Measurements from ENCODE around the gene POU4F1. TPM values are rescaled to one million over a fixed set of nuclear protein-coding genes. Genes with fewer than 3 reads are reported as not detected.

Gene POU4F1
- total RNA-seq, 1 experiment from 2014 or later, result 0.26 TPM

DNA sequence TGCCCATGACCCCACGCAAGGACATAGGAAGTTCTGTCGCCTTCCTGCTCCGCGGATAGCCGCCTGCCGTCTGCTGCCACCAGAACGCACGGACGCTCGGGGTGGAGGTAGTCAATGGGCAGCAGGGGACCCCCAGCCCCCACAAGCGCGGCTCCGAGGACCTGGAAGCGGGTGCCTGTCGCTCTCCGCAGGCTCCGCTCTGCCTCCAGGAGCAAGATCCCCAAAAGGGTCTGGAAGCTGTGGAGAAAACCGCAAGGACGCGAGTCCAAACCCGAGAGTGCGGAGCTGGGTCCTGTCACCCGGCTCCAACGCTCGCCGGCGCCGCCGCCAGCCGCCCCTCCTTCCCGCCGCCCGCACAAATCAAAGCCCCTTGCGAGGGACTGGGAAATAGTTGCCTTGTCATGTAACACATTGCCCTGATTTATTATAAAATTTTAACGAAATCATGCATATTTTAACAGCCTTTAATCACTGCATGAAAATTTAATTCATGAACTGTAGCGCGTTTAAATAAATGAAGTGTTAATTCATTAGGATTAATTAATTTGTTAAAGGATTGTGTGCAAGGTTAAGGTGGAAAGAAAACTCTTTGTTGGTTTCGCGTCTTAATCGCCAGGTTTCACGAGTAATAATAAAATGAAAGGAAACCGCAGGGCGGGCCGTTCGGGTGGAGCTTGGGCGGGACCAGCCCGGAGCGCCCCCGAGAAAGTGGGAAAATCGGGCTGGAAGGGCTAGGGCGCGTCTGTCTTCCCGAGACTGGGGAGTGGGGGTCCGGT, 5.5 kb upstream of the POU4F1 start:
- H3K4me2 ChIP-seq (ENCODE audit: insufficient read depth, insufficient read length, low read length), result peak overlapping the region; percentile 48
- H3K23me2 ChIP-seq (ENCODE audit: insufficient read length, low read depth, low read length, poor library complexity, severe bottlenecking), result peaks cover 9% of the 10 kb centered on the region
- H3K4ac ChIP-seq (ENCODE audit: low read depth, low read length), result no peak overlapping the region
- no peak for TF ChIP-seq CTCF (conservative IDR thresholded peaks at IDR 0.05)
- no peak overlapping the region for H2AFZ ChIP-seq (ENCODE audit: low read length)
- no peaks in the 10 kb centered on the region for H3K4me1 ChIP-seq (ENCODE audit: insufficient read depth, low read length)
- Mint-ChIP-seq H3K36me3 (ENCODE audit: insufficient read depth in 1 of 3, low read depth in 3 of 3) (peaks cover 0 to 2% (median 0%) of the 10 kb centered on the region in 3 experiments; a peak in 1 of 7 replicates), H3K4me1 (peaks cover 29 to 50% of the 10 kb centered on the region in 2 experiments), H3K9me3 (peaks cover 0 to 8% of the 10 kb centered on the region in 2 experiments; a peak in 1 of 5 replicates), H3K27me3 (ENCODE audit: low read depth) (peaks cover 97% of the 10 kb centered on the region), H3K4me3 (peak overlapping the region; percentile 60 to 82), H3K27ac (no peak overlapping the region)
- H2BK15ac ChIP-seq (ENCODE audit: low read depth, low read length), result no peak overlapping the region
- no peak overlapping the region for H4K8ac ChIP-seq (replicated peaks; ENCODE audit: insufficient read length, low read depth, low read length)
- H4K91ac ChIP-seq (ENCODE audit: insufficient read length, low read depth, low read length), result no peak overlapping the region
- H4K5ac ChIP-seq (ENCODE audit: insufficient read length, low read depth, low read length), result no peak overlapping the region
- no peak overlapping the region; the same call in 1 of the 2 replicates for H3K14ac ChIP-seq (ENCODE audit: insufficient read depth, low read length)
- no peak overlapping the region for H2BK20ac ChIP-seq (ENCODE audit: low read depth, low read length, poor library complexity, severe bottlenecking)
- no peak overlapping the region for H3K27ac ChIP-seq (ENCODE audit: insufficient read length, low read depth, low read length)
- no CpG with 5 or more reads among the region's 54 CpGs for WGBS (ENCODE audit: extremely low coverage, insufficient read length, low lambda C conversion rate)
- no peak overlapping the region for H3T11ph ChIP-seq (ENCODE audit: low read length)
- H3K9me3 ChIP-seq (ENCODE audit: control insufficient read depth, low read depth, low read length), result no peaks in the 10 kb centered on the region
- H2BK5ac ChIP-seq (ENCODE audit: insufficient read length, low read length), result no peak overlapping the region
- H3K79me2 ChIP-seq (ENCODE audit: insufficient read depth, low read length), result no peaks in the 10 kb centered on the region
- H3K18ac ChIP-seq (ENCODE audit: insufficient read length, low read depth, low read length), result no peak overlapping the region
- H3K79me1 ChIP-seq (ENCODE audit: insufficient read depth, low read depth, low read length, poor library complexity, severe bottlenecking), result no peaks in the 10 kb centered on the region
- H2BK12ac ChIP-seq (ENCODE audit: insufficient read length, low read depth, low read length), result no peak overlapping the region
- H3K27me3 ChIP-seq (ENCODE audit: insufficient read depth, low read length), result peaks cover 76% of the 10 kb centered on the region
- no peak overlapping the region for H2AK5ac ChIP-seq (ENCODE audit: insufficient read length, low read length)
- no peak overlapping the region for H3K9ac ChIP-seq (ENCODE audit: extremely low read depth, insufficient read length, low read length)
- no peak overlapping the region for H3K56ac ChIP-seq (ENCODE audit: insufficient read length, low read depth, low read length)
- DNase-seq, result peak; percentile 39
- H2BK120ac ChIP-seq (ENCODE audit: low read depth, low read length, poor library complexity, severe bottlenecking), result no peak overlapping the region
- H3K23ac ChIP-seq (ENCODE audit: insufficient read length, low read depth, low read length), result no peak overlapping the region
- H4K20me1 ChIP-seq (ENCODE audit: control insufficient read depth, insufficient read depth, insufficient read length), result no peaks in the 10 kb centered on the region

Measured in H9 (cell line).